ENCODE results near the gene RAB30.

DNA sequence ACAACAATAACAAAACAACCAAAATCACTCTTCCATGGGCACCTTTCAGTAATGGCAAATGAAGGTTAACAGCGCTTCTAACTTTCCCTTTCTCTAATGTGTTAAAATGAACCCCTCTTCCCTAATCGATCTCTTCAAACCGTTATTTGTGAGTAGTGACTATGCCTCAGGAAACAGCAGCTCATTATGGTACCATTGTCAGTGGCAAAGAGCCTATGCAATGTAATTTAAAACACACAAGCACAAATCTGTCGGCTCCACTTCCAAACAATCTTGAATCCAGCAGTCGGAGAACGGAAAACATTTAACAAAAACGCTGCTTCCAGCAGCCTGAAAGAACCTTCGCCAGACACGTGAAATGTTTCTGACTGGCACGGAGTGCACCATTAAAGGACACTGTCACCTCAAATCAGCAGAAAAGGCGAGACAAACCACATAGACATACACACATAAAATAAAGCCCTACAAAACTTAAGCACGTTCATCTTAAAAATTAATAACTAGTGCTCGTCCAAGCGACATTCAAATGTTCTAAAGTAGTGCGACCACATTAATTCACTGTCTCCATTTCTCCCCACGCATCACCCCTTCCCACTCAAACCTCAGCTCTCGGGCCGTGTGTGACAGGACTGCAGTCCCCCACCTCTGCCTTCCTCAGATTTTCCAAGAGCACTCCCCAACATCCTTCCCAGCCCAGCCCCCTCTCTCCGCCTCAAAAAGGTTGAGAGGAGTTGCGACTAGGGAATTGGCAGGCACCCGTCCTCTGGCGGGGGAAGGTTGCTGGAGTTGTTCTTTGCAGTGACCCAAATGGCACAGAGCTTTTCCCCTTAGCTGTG, 748 bp downstream of the RAB30 start:
- TF ChIP-seq POLR2AphosphoS5 (IDR thresholded peaks at IDR 0.05; ENCODE audit: insufficient read depth, low read depth, low read length), result no peak
- TF ChIP-seq POLR2A (IDR thresholded peaks at IDR 0.05; ENCODE audit: low read depth, low read length), result no peak
- TF ChIP-seq, protein P1, sequence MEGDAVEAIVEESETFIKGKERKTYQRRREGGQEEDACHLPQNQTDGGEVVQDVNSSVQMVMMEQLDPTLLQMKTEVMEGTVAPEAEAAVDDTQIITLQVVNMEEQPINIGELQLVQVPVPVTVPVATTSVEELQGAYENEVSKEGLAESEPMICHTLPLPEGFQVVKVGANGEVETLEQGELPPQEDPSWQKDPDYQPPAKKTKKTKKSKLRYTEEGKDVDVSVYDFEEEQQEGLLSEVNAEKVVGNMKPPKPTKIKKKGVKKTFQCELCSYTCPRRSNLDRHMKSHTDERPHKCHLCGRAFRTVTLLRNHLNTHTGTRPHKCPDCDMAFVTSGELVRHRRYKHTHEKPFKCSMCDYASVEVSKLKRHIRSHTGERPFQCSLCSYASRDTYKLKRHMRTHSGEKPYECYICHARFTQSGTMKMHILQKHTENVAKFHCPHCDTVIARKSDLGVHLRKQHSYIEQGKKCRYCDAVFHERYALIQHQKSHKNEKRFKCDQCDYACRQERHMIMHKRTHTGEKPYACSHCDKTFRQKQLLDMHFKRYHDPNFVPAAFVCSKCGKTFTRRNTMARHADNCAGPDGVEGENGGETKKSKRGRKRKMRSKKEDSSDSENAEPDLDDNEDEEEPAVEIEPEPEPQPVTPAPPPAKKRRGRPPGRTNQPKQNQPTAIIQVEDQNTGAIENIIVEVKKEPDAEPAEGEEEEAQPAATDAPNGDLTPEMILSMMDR (IDR thresholded peaks at IDR 0.05; ENCODE audit: extremely low read depth in 1 of 2, insufficient read depth in 1 of 2, low read depth in 1 of 2, low read length in 2 of 2), result no peak
- no peak for TF ChIP-seq EZH2 (IDR thresholded peaks at IDR 0.05; ENCODE audit: borderline replicate concordance, low read depth, low read length, severe bottlenecking)
- TF ChIP-seq MYC (IDR thresholded peaks at IDR 0.05; ENCODE audit: low read depth, low read length), result no peak
